Uterus (tissue), 4 donors: ENCODE data around the gene SP1. TPM values are rescaled to one million over a fixed set of nuclear protein-coding genes. Genes with fewer than 3 reads are reported as not detected.
"Not testable (repeated sequence)": the region's sequence is repeated elsewhere in the genome, so short reads cannot be mapped to it uniquely, and the experiment has no call there.

Source experiments
- DNase-seq, 2 donors: peaks; one replicate each; pipeline ENCODE4 v3.0.0-alpha.2; 2019 to 2020
- H3K27ac ChIP-seq, 2 donors: fragments of 200-600 bp; sonication (generic); 1 replicate in 1 of 2; 2 replicates in 1 of 2; pipeline ENCODE4 v1.5.1; 2016 to 2018
- H3K27me3 ChIP-seq, 2 donors: fragments of 200-600 bp; sonication (generic); one replicate each; pipeline ENCODE4 v1.5.1; 2018 to 2019; ENCODE audit warnings: control low read depth in 1 of 2
- H3K36me3 ChIP-seq, 2 donors: fragments of 200-600 bp; sonication (generic); one replicate each; pipeline ENCODE4 v1.5.1; 2019; ENCODE audit warnings: control low read depth in 1 of 2
- H3K4me1 ChIP-seq, 2 donors: fragments of 200-600 bp; sonication (generic); one replicate each; pipeline ENCODE4 v1.5.1; 2018 to 2019; ENCODE audit warnings: control low read depth in 1 of 2
- H3K4me3 ChIP-seq, 2 donors: fragments of 200-600 bp; sonication (generic); 1 replicate in 1 of 2; 2 replicates in 1 of 2; pipeline ENCODE4 v1.5.1; 2018 to 2019; ENCODE audit warnings: mild to moderate bottlenecking in 1 of 2
- H3K9me3 ChIP-seq, 2 donors: fragments of 200-600 bp; sonication (generic); one replicate each; pipeline ENCODE4 v1.5.1; 2019; ENCODE audit warnings: control low read depth in 1 of 2
- CTCF ChIP-seq, 4 experiments: fragments of 200-600 bp in 2 of 4; fragments of 450-650 bp in 2 of 4; sonication (generic) in 2 of 4; IDR thresholded peaks; one replicate each; pipeline ENCODE4 v1.5.1; 2016 to 2019; ENCODE audit warnings: antibody characterized with exemption in 4 of 4, mild to moderate bottlenecking in 2 of 4, moderate library complexity in 1 of 4
- POLR2A ChIP-seq, 2 donors: fragments of 450-650 bp; IDR thresholded peaks; one replicate each; pipeline ENCODE4 v1.6.1; 2016; ENCODE audit warnings: antibody characterized with exemption in 2 of 2, mild to moderate bottlenecking in 1 of 2, moderate library complexity in 1 of 2
- intact Hi-C: fragments of 100-400 bp; cut with DNase I; formaldehyde crosslinking; loops from one replicate; pipeline ENCODE4 v1.15.1; 2023; ENCODE audit warnings: low total_unique reads
- total RNA-seq, 4 donors: library from RNA; depleted of rRNA in 3 of 4; stranded (reverse); fragments of >200 nt in 3 of 4; gene quantifications; one replicate each; pipeline versions ENCODE4 v1.1.0 to v1.2.4, GENCODE V29; 2014 to 2023
- donor health status: DM: yes; HTN: yes; CAD: no.

SP1 gene
- total RNA-seq, 4 donors from 2014 or later: 58.8 to 127 (median 90.7) TPM

- H3K9me3 ChIP-seq: no peaks in the 10 kb centered on the region
- H3K27me3 ChIP-seq: no peaks in the 10 kb centered on the region
- H3K4me1 ChIP-seq: peaks cover 10 to 31% of the 10 kb centered on the region in 2 donors
- H3K27ac ChIP-seq: peak overlapping the region; percentile 100
- peak; percentile 46 to 65 for DNase-seq
- no peaks in the 10 kb centered on the region for H3K36me3 ChIP-seq
- intact Hi-C loops: no loop called here
- TF ChIP-seq CTCF (IDR thresholded peaks at IDR 0.05) (peak in 3 of 4 experiments; percentile 25 to 46 (median 28)), POLR2A (IDR thresholded peaks at IDR 0.05) (no peak)
- peak overlapping the region; percentile 49 to 90 for H3K4me3 ChIP-seq
Measured at GRCh38 chr12:53381731-53382630, 2.0 kb downstream of the SP1 start.

GRCh38 chr12:53383258-53383657 is 3.3 kb downstream of the SP1 start:
- Histone ChIP-seq H3K27ac (peak overlapping the region; percentile 100), H3K4me1 (peaks cover 10 to 31% of the 10 kb centered on the region in 2 donors), H3K4me3 (peak overlapping the region; percentile 1 to 22), H3K36me3 (no peaks in the 10 kb centered on the region), H3K27me3 (no peaks in the 10 kb centered on the region), H3K9me3 (no peaks in the 10 kb centered on the region)
- no peak for TF ChIP-seq POLR2A (IDR thresholded peaks at IDR 0.05)
- no peak for TF ChIP-seq CTCF (IDR thresholded peaks at IDR 0.05)
- DNase-seq: no peak
- intact Hi-C loops: no loop called here

GRCh38 chr12:53386381-53386780 is 6.4 kb downstream of the SP1 start:
- H3K27me3 ChIP-seq, H3K36me3 ChIP-seq, DNase-seq, H3K9me3 ChIP-seq, intact Hi-C loops: not testable (repeated sequence)
- peak overlapping the region in 1 of 2 donors; percentile 7 for H3K4me3 ChIP-seq
- peaks cover 10 to 27% of the 10 kb centered on the region in 2 donors for H3K4me1 ChIP-seq
- peak overlapping the region; percentile 78 to 85 for H3K27ac ChIP-seq

GRCh38 chr12:53388932-53389331 is 9.0 kb downstream of the SP1 start:
- H3K36me3 ChIP-seq: no peaks in the 10 kb centered on the region
- DNase-seq: no peak
- H3K4me3 ChIP-seq: peak overlapping the region in 1 of 2 donors; percentile 25
- no peaks in the 10 kb centered on the region for H3K27me3 ChIP-seq
- no peaks in the 10 kb centered on the region for H3K9me3 ChIP-seq
- intact Hi-C loops: no loop called here
- TF ChIP-seq POLR2A (IDR thresholded peaks at IDR 0.05) (no peak), CTCF (IDR thresholded peaks at IDR 0.05) (no peak)
- peak overlapping the region; percentile 78 to 85 for H3K27ac ChIP-seq
- peaks cover 0 to 10% of the 10 kb centered on the region in 2 donors for H3K4me1 ChIP-seq

- intact Hi-C loops: no loop called here
- Histone ChIP-seq H3K36me3 (no peaks in the 10 kb centered on the region), H3K4me1 (peaks cover 0 to 9% of the 10 kb centered on the region in 2 donors), H3K27me3 (no peaks in the 10 kb centered on the region), H3K9me3 (no peaks in the 10 kb centered on the region), H3K4me3 (peak overlapping the region; percentile 13 to 14), H3K27ac (peak overlapping the region; percentile 78 to 85)
- no peak for TF ChIP-seq POLR2A (IDR thresholded peaks at IDR 0.05)
- TF ChIP-seq CTCF (IDR thresholded peaks at IDR 0.05): no peak
- DNase-seq: peak; percentile 20 to 51
Measured at GRCh38 chr12:53389702-53390101, 9.7 kb downstream of the SP1 start.
